Kidney (tissue), 14 donors: ENCODE data around the gene ZSCAN31. TPM values are rescaled to one million over a fixed set of nuclear protein-coding genes. Genes with fewer than 3 reads are reported as not detected.
A peak's percentile ranks its signal among the peaks of the same experiment; 100 is the strongest.

Experiments used
- DNase-seq, 5 donors: peaks; one replicate each; pipeline ENCODE4 v3.0.0-alpha.2; 2013 to 2020
- FAIRE-seq: peaks from 2 replicates; lab custom pipeline; 2012; peaks lifted over from hg19 to GRCh38; lab: Jason Lieb, UNC
- H3K27ac ChIP-seq, 2 donors: one replicate each; pipeline ENCODE4 v1.7.0; 2013; ENCODE audit warnings: low read depth in 2 of 2, low read length in 2 of 2, inconsistent platforms in 1 of 2
- H3K27me3 ChIP-seq: one replicate; pipeline ENCODE4 v1.7.1; 2013; ENCODE audit warnings: low read length, inconsistent platforms; ENCODE audit not compliant: control insufficient read depth, insufficient read depth
- H3K36me3 ChIP-seq, 3 donors: one replicate each; pipeline versions ENCODE4 v1.7.0 to v1.7.1; 2013; ENCODE audit warnings: low read length in 3 of 3, control low read depth in 1 of 3, inconsistent platforms in 1 of 3; ENCODE audit not compliant: insufficient read depth in 3 of 3, control insufficient read depth in 2 of 3
- H3K4me1 ChIP-seq, 3 donors: one replicate each; pipeline versions ENCODE4 v1.7.0 to v1.7.1; 2013; ENCODE audit warnings: low read length in 3 of 3, inconsistent platforms in 1 of 3, low read depth in 1 of 3; ENCODE audit not compliant: control insufficient read depth in 2 of 3, insufficient read depth in 2 of 3
- H3K4me3 ChIP-seq, 3 donors: one replicate each; pipeline versions ENCODE4 v1.7.0 to v1.8.1; 2013; ENCODE audit warnings: low read length in 3 of 3, control low read depth in 1 of 3, inconsistent platforms in 1 of 3
- H3K9ac ChIP-seq, 3 donors: one replicate each; pipeline versions ENCODE4 v1.7.0 to v1.7.1; 2013; ENCODE audit warnings: low read length in 3 of 3, control low read depth in 1 of 3, inconsistent platforms in 1 of 3
- H3K9me3 ChIP-seq, 3 donors: one replicate each; pipeline versions ENCODE4 v1.7.0 to v1.7.1; 2013; ENCODE audit warnings: low read length in 3 of 3, control low read depth in 1 of 3, inconsistent platforms in 1 of 3; ENCODE audit not compliant: control insufficient read depth in 2 of 3, insufficient read depth in 1 of 3
- intact Hi-C: fragments of 100-400 bp; cut with DNase I; formaldehyde crosslinking; loops from one replicate; pipeline ENCODE4 v1.11.1; 2022
- polyA plus RNA-seq: library from polyadenylated mRNA; stranded (reverse); fragments of 350-450 nt; fragmentation: Illumina TruSeq; extraction: RNeasy Lipid Tissue Mini Kit (QIAGEN cat#74804); gene quantifications from one replicate; pipeline ENCODE4 v1.2.3, GENCODE V29; 2014; ENCODE audit warnings: low read depth, low replicate concordance; ENCODE audit not compliant: insufficient read depth
- total RNA-seq: library from RNA; stranded (reverse); fragmentation: NEBNext Ultra II Directional; extraction: Animal tissue kit (Norgen Biotek cat#: 25700); gene quantifications from one replicate; pipeline ENCODE4 v1.2.1, GENCODE V29; 2021
- TF ChIP-seq, protein P1 (sequence below): IDR thresholded peaks from 3 replicates; pipeline ENCODE4 v1.5.1; 2012; ENCODE audit warnings: mild to moderate bottlenecking, moderate library complexity, borderline replicate concordance; ENCODE audit not compliant: insufficient read depth; ENCODE audit errors: extremely low read depth
- donor health status: control.
- donor health status: control.
- donor health status: control.
- donor health status: control.
- donor health status: control.
- donor health status: DM: yes; HTN: yes; CAD: no.
- donor health status: Normal renal cell carcinoma (clear cell type).

The ZSCAN31 gene
- total and polyA plus RNA-seq, 2 donors from 2014 or later: 4.1 to 6.3 TPM

DNA sequence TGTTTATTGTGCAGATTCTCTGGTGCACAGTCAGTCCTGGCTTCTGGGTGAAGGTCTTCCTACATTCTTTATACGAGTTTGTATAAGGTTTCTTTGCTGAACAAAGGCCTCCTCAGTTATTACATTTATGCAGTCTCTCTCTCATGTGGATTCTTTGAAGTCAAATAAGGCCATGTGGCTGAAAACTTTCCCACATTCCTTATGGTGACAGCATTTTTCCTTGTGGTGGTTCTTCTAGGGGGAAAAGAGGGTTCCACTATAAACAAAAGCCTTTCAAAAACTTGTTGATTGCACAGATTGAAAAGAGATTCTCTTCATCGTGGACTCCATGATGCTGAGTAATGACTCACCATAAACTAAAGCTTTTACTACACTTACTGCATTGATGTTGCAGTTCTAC is 44.4 kb upstream of the ZSCAN31 start:
- FAIRE-seq: no peak
- no peak for DNase-seq
- H3K36me3 ChIP-seq: peaks cover 3 to 11% (median 3%) of the 10 kb centered on the region in 3 donors
- H3K9me3 ChIP-seq: no peaks in the 10 kb centered on the region
- H3K27me3 ChIP-seq: no peaks in the 10 kb centered on the region
- intact Hi-C loops: no loop called here
- no peaks in the 10 kb centered on the region for H3K4me1 ChIP-seq
- no peak overlapping the region for H3K4me3 ChIP-seq
- H3K27ac ChIP-seq: no peak overlapping the region
- no peak overlapping the region for H3K9ac ChIP-seq
- TF ChIP-seq, protein P1, sequence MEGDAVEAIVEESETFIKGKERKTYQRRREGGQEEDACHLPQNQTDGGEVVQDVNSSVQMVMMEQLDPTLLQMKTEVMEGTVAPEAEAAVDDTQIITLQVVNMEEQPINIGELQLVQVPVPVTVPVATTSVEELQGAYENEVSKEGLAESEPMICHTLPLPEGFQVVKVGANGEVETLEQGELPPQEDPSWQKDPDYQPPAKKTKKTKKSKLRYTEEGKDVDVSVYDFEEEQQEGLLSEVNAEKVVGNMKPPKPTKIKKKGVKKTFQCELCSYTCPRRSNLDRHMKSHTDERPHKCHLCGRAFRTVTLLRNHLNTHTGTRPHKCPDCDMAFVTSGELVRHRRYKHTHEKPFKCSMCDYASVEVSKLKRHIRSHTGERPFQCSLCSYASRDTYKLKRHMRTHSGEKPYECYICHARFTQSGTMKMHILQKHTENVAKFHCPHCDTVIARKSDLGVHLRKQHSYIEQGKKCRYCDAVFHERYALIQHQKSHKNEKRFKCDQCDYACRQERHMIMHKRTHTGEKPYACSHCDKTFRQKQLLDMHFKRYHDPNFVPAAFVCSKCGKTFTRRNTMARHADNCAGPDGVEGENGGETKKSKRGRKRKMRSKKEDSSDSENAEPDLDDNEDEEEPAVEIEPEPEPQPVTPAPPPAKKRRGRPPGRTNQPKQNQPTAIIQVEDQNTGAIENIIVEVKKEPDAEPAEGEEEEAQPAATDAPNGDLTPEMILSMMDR: no peak

DNA sequence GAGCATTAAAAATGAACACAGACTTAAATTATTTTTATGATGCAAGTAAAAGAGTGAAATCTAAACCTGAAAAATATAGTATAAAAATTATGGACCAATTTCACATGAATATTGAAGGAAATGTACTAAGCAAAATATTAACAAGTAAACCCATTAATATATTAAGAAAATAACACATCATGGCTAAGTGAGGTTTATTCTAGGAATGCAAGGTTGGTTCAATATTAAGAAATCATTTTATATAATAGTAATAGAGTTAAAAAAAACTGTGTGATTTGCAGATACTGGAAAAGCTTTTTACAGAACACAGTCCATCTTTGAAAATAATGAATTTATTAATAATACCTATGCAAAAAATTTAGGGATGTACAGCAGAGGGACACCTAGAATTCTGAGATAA is 42.7 kb upstream of the ZSCAN31 start:
- peaks cover 3 to 11% (median 3%) of the 10 kb centered on the region in 3 donors for H3K36me3 ChIP-seq
- no peak overlapping the region for H3K27ac ChIP-seq
- TF ChIP-seq, protein P1: no peak
- FAIRE-seq (peak; percentile 58), DNase-seq (no peak)
- H3K27me3 ChIP-seq: no peaks in the 10 kb centered on the region
- intact Hi-C loops: no loop called here
- no peak overlapping the region for H3K9ac ChIP-seq
- H3K4me1 ChIP-seq: no peaks in the 10 kb centered on the region
- no peak overlapping the region for H3K4me3 ChIP-seq
- no peaks in the 10 kb centered on the region for H3K9me3 ChIP-seq

DNA sequence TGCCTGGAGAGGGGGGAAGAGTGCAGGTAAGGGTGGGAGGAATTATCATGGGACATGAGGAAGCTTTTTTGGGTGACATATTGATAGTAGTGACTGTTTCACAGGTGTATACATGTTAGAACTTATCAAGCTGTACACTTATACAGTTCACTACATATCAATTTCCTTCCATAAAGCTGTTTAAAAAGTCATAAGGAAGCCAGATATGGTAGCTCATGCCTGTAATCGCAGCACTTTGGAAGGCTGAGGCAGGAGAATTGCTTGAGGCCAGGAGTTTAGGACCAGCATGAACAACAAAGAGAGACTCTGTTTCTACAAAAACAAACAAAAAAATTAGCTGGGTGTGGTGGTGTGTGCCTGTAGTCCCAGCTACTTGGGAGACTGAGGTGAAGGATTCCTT is 41.9 kb upstream of the ZSCAN31 start:
- Histone ChIP-seq H3K9ac (no peak overlapping the region), H3K4me1 (no peaks in the 10 kb centered on the region), H3K9me3 (no peaks in the 10 kb centered on the region), H3K4me3 (no peak overlapping the region), H3K36me3 (peaks cover 3 to 11% (median 3%) of the 10 kb centered on the region in 3 donors), H3K27me3 (no peaks in the 10 kb centered on the region), H3K27ac (no peak overlapping the region)
- FAIRE-seq (no peak), DNase-seq (no peak)
- TF ChIP-seq, protein P1: no peak
- intact Hi-C loops: no loop called here

DNA sequence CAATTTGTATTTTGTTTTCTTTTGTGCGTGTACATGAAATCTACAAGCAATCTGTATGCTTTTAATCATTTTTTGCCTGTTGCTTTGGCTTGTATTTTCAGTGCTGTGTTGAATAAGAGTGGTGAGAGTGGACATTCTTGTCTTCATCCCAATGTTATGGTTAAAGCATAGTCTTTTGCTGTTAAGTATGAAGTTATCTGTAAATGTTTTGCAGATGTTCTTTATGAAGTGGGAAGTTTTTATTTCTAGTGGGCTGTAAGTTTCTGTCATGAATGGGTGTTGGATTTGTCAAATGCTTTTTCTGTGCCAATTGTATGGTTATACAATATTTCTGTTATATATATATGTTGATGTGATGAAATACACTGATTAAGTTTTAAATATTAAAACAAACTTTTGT is 38.0 kb upstream of the ZSCAN31 start:
- no peak for DNase-seq
- H3K27me3 ChIP-seq: no peaks in the 10 kb centered on the region
- no peak for FAIRE-seq
- no peak overlapping the region for H3K27ac ChIP-seq
- no peaks in the 10 kb centered on the region for H3K4me1 ChIP-seq
- no peak overlapping the region for H3K4me3 ChIP-seq
- no peaks in the 10 kb centered on the region for H3K36me3 ChIP-seq
- no peaks in the 10 kb centered on the region for H3K9me3 ChIP-seq
- TF ChIP-seq, protein P1: no peak
- intact Hi-C loops: no loop called here
- H3K9ac ChIP-seq: no peak overlapping the region
